H1 (cell line): Measurements from ENCODE around the gene ZNHIT3. TPM values are rescaled to one million over a fixed set of nuclear protein-coding genes. Genes with fewer than 3 reads are reported as not detected.

Source experiments
- CTCF ChIA-PET: fragments of 300-600 bp; sonication (Branson Sonifier 250); formaldehyde crosslinking; loops from one replicate; lab custom pipeline; 2021; ENCODE audit not compliant: partially characterized antibody; lab: Charles Lee
- POLR2A ChIA-PET: fragments of 300-600 bp; sonication (Branson Sonifier 250); formaldehyde crosslinking; loops from one replicate; lab custom pipeline; 2021; ENCODE audit warnings: inconsistent platforms; ENCODE audit not compliant: partially characterized antibody; lab: Charles Lee
- DNase-seq, 2 experiments: peaks; one replicate each; pipeline versions ENCODE4 v3.0.0 to v3.0.0-alpha.2; 2010 to 2022; ENCODE audit warnings: low spot score in 2 of 2, low read depth in 1 of 2, mixed read lengths in 1 of 2
- FAIRE-seq: peaks from 2 replicates; lab custom pipeline; 2011; peaks lifted over from hg19 to GRCh38; lab: Jason Lieb, UNC
- H2AFZ ChIP-seq: 2 replicates; pipeline ENCODE4 v1.8.1; 2012; ENCODE audit warnings: low read length, inconsistent platforms
- H2AK5ac ChIP-seq: 2 replicates; pipeline ENCODE4 v1.6.1; 2013; ENCODE audit warnings: low read depth, low read length
- H2BK120ac ChIP-seq: replicated peaks from 2 replicates; pipeline ENCODE3; 2013; ENCODE audit warnings: low read depth, low read length, inconsistent platforms
- H2BK12ac ChIP-seq: 2 replicates; pipeline ENCODE4 v1.6.1; 2013; ENCODE audit warnings: low read depth, low read length
- H2BK15ac ChIP-seq: 2 replicates; pipeline ENCODE4 v1.6.1; 2013; ENCODE audit warnings: low read length
- H2BK20ac ChIP-seq: 2 replicates; pipeline ENCODE4 v1.6.1; 2013; ENCODE audit warnings: low read length
- H2BK5ac ChIP-seq: 2 replicates; pipeline ENCODE4 v1.6.1; 2013; ENCODE audit warnings: low read depth, low read length
- H3K14ac ChIP-seq: 2 replicates; pipeline ENCODE4 v1.6.1; 2013; ENCODE audit warnings: inconsistent platforms; ENCODE audit not compliant: insufficient read length
- H3K18ac ChIP-seq: 2 replicates; pipeline ENCODE4 v1.6.1; 2013; ENCODE audit warnings: low read length; ENCODE audit errors: extremely low read depth
- H3K23ac ChIP-seq: 2 replicates; pipeline ENCODE4 v1.6.1; 2013; ENCODE audit warnings: inconsistent platforms; ENCODE audit not compliant: insufficient read length
- H3K23me2 ChIP-seq: 2 replicates; pipeline ENCODE4 v1.6.1; 2013; ENCODE audit warnings: low read depth, low read length
- H3K27ac ChIP-seq: 2 replicates; pipeline ENCODE4 v1.6.1; 2011; ENCODE audit warnings: low read depth, low read length, inconsistent platforms
- H3K27me3 ChIP-seq, 4 experiments: replicated peaks in 1 of 4; 1 replicate in 1 of 4; 2 replicates in 3 of 4; pipeline versions ENCODE4 v1.6.1 to v1.8.1; 2011 to 2013; ENCODE audit warnings: low read length in 3 of 4, mild to moderate bottlenecking in 3 of 4, inconsistent platforms in 2 of 4, mixed read lengths in 2 of 4, moderate library complexity in 1 of 4; ENCODE audit not compliant: control insufficient read depth in 3 of 4, insufficient read depth in 3 of 4; ENCODE audit errors: extremely low read depth in 1 of 4
- H3K36me3 ChIP-seq, 4 experiments: 2 replicates each; pipeline versions ENCODE4 v1.6.1 to v1.8.1; 2011 to 2013; ENCODE audit warnings: mild to moderate bottlenecking in 4 of 4, low read length in 3 of 4, moderate library complexity in 2 of 4, control low read depth in 1 of 4, inconsistent platforms in 1 of 4; ENCODE audit not compliant: insufficient read depth in 4 of 4, control insufficient read depth in 2 of 4
- H3K4ac ChIP-seq: replicated peaks from 2 replicates; pipeline ENCODE3; 2013; ENCODE audit warnings: low read length, low read depth, mixed read lengths, inconsistent platforms; ENCODE audit not compliant: insufficient read length
- H3K4me1 ChIP-seq, 4 experiments: replicated peaks in 1 of 4; 1 replicate in 1 of 4; 2 replicates in 3 of 4; pipeline versions ENCODE4 v1.6.1 to v1.8.1; 2011 to 2013; ENCODE audit warnings: low read length in 3 of 4, inconsistent platforms in 2 of 4, mixed read lengths in 1 of 4; ENCODE audit not compliant: insufficient read depth in 4 of 4, control insufficient read depth in 3 of 4
- H3K4me2 ChIP-seq, 2 experiments: 2 replicates each; pipeline versions ENCODE4 v1.6.1 to v1.8.1; 2011 to 2013; ENCODE audit warnings: low read depth in 2 of 2, low read length in 2 of 2, control low read depth in 1 of 2, inconsistent platforms in 1 of 2, mild to moderate bottlenecking in 1 of 2; ENCODE audit not compliant: insufficient read depth in 1 of 2
- H3K4me3 ChIP-seq, 4 experiments: fragments of 200-600, 300-600 bp in 1 of 4; sonication (generic), shearing (Covaris generic), sonication (Bioruptor Twin) in 1 of 4; 2 replicates each; pipeline versions ENCODE4 v1.5.1 to v1.8.1; 2011 to 2016; ENCODE audit warnings: low read length in 4 of 4, low read depth in 3 of 4, control low read depth in 2 of 4, inconsistent platforms in 2 of 4, mild to moderate bottlenecking in 2 of 4, mixed read lengths in 1 of 4, moderate library complexity in 1 of 4; ENCODE audit not compliant: insufficient read depth in 2 of 4; ENCODE audit errors: extremely low read depth in 1 of 4
- H3K56ac ChIP-seq: replicated peaks from 2 replicates; pipeline ENCODE3; 2013; ENCODE audit warnings: low read depth, mild to moderate bottlenecking, mixed read lengths, low read length, inconsistent platforms; ENCODE audit not compliant: insufficient read length
- H3K79me1 ChIP-seq: 2 replicates; pipeline ENCODE4 v1.6.1; 2013; ENCODE audit warnings: low read depth, low read length, control low read depth
- H3K79me2 ChIP-seq, 2 experiments: 2 replicates each; pipeline versions ENCODE4 v1.6.1 to v1.8.1; 2012 to 2013; ENCODE audit warnings: low read length in 2 of 2, mild to moderate bottlenecking in 2 of 2, inconsistent platforms in 1 of 2; ENCODE audit not compliant: insufficient read depth in 2 of 2, control insufficient read depth in 1 of 2
- H3K9ac ChIP-seq, 4 experiments: replicated peaks in 1 of 4; 1 replicate in 1 of 4; 2 replicates in 3 of 4; pipeline versions ENCODE4 v1.6.1 to v1.8.1; 2011 to 2013; ENCODE audit warnings: low read depth in 3 of 4, low read length in 3 of 4, control low read depth in 2 of 4, mild to moderate bottlenecking in 2 of 4, moderate library complexity in 2 of 4, inconsistent platforms in 1 of 4; ENCODE audit errors: extremely low read depth in 1 of 4
- H3K9me3 ChIP-seq, 2 experiments: 2 replicates each; pipeline versions ENCODE4 v1.6.1 to v1.8.1; 2012 to 2013; ENCODE audit warnings: mild to moderate bottlenecking in 2 of 2, moderate library complexity in 2 of 2, control low read depth in 1 of 2, inconsistent platforms in 1 of 2, low read depth in 1 of 2, low read length in 1 of 2, mixed read lengths in 1 of 2; ENCODE audit not compliant: insufficient read depth in 2 of 2
- H4K20me1 ChIP-seq, 2 experiments: replicated peaks in 1 of 2; 2 replicates each; pipeline versions ENCODE3 to v1.8.1; 2011 to 2013; ENCODE audit warnings: inconsistent platforms in 2 of 2, low read length in 2 of 2, mild to moderate bottlenecking in 1 of 2; ENCODE audit not compliant: insufficient read depth in 2 of 2, control insufficient read depth in 1 of 2
- H4K5ac ChIP-seq: 2 replicates; pipeline ENCODE4 v1.6.1; 2013; ENCODE audit warnings: low read length, low read depth, mixed read lengths, inconsistent platforms; ENCODE audit not compliant: insufficient read length
- H4K8ac ChIP-seq: 2 replicates; pipeline ENCODE4 v1.8.0; 2013; ENCODE audit warnings: mild to moderate bottlenecking, moderate library complexity, low read length, inconsistent platforms; ENCODE audit not compliant: insufficient read depth; ENCODE audit errors: extremely low read depth
- H4K91ac ChIP-seq: replicated peaks from 2 replicates; pipeline ENCODE3; 2013; ENCODE audit warnings: low read length, mixed read lengths, inconsistent platforms; ENCODE audit not compliant: insufficient read length
- ASH2L ChIP-seq: fragments of 200-600, 300-600 bp; sonication (generic); IDR thresholded peaks from one replicate; pipeline ENCODE4 v1.7.1; 2017; ENCODE audit warnings: low read length
- GTF2F1 ChIP-seq: IDR thresholded peaks from 2 replicates; pipeline ENCODE4 v1.6.1; 2012; ENCODE audit warnings: low read depth, low read length, improper control_type of control experiment, borderline replicate concordance
- POLR2A ChIP-seq, 2 experiments: IDR thresholded peaks; 1 replicate in 1 of 2; 2 replicates in 1 of 2; pipeline ENCODE4 v1.6.1; 2011; ENCODE audit warnings: low read depth in 2 of 2, low read length in 2 of 2, mild to moderate bottlenecking in 2 of 2; ENCODE audit errors: control extremely low read depth in 1 of 2
- SIN3A ChIP-seq, 2 experiments: IDR thresholded peaks in 1 of 2; conservative IDR thresholded peaks in 1 of 2; 2 replicates each; pipeline ENCODE4 v1.6.1; 2011 to 2012; ENCODE audit warnings: low read length in 2 of 2, improper control_type of control experiment in 1 of 2, low read depth in 1 of 2, mild to moderate bottlenecking in 1 of 2
- TAF1 ChIP-seq: IDR thresholded peaks from 2 replicates; pipeline ENCODE4 v1.6.1; 2011; ENCODE audit warnings: mild to moderate bottlenecking, low read depth, low read length
- TEAD4 ChIP-seq: IDR thresholded peaks from 2 replicates; pipeline ENCODE4 v1.6.1; 2012; ENCODE audit warnings: low read depth, low read length, inconsistent platforms, mixed read lengths
- whole genome bisulfite sequencing, 2 experiments: shearing (Covaris generic) in 1 of 2; methylation state at CpG; one replicate each; pipeline versions ENCODE4 v1.1.6 to v1.1.7; 2013 to 2015; ENCODE audit warnings: low lambda C conversion rate in 2 of 2, mixed read lengths in 2 of 2, inconsistent platforms in 1 of 2, low coverage in 1 of 2, missing lambda C conversion rate in 1 of 2; ENCODE audit not compliant: insufficient replicate concordance in 2 of 2, insufficient coverage in 1 of 2, insufficient read length in 1 of 2; ENCODE audit errors: extremely low coverage in 1 of 2, missing lambda C conversion rate in 1 of 2; 5-methylcytosine and 5-hydroxymethylcytosine counted together
- polyA plus RNA-seq, 7 experiments: library from polyadenylated mRNA; depleted of rRNA in 3 of 7; stranded (reverse) in 5 of 7; unstranded in 2 of 7; fragments of >200 nt in 5 of 7; fragments of 200-250 nt in 2 of 7; gene quantifications; 1 replicate in 5 of 7; 2 replicates in 1 of 7; 4 replicates in 1 of 7; pipeline versions ENCODE4 v1.2.1 to v1.2.3, GENCODE V29; 2011 to 2013; ENCODE audit warnings: missing spikeins in 2 of 7, mixed read lengths in 2 of 7
- total RNA-seq: library from RNA; stranded (reverse); fragmentation: NEBNext Ultra II Directional; extraction: Animal tissue kit (Norgen Biotek cat#: 25700); gene quantifications from 2 replicates; pipeline ENCODE4 v1.2.1, GENCODE V29; 2021

ZNHIT3 gene
- total and polyA plus RNA-seq, 2 of the 8 experiments (the other 6 are each of a cell fraction or from before 2014, with no cell fraction given): 59.1 to 147 TPM

DNA sequence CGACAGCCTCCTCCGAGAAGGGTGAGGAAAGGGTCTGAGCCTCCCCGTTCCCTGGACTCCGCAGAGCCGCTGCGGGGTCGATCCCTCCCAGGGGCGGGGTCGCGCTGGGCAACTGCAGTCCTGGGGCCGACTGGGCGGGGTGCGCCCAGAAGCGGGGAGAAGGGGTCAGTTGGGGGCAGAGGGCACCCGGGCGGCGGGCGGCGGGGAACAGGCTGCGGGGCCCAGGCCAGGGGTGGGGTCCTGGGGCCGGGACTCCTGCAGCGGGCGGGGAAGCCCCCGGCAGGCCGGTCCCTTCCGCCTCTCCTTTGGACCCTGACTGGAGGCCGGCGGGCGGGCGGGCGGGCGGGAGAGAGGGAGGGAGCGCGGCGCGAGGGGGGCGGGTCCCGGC lies 58.6 kb downstream of the ZNHIT3 start:
- TF ChIP-seq TEAD4: no peak
- peak in 1 of 2 experiments; percentile 70; a peak in 1 of 4 replicates for TF ChIP-seq SIN3A (conservative IDR thresholded peaks at IDR 0.05 in 1 of 2, IDR thresholded peaks at IDR 0.05 in 1 of 2; ENCODE audit: low read depth in 1 of 2, low read length in 2 of 2)
- TF ChIP-seq ASH2L: peak; percentile 7
- TF ChIP-seq GTF2F1: no peak
- peak in 1 of 2 experiments; percentile 56; a peak in 1 of 3 replicates for TF ChIP-seq POLR2A (IDR thresholded peaks at IDR 0.05; ENCODE audit: control extremely low read depth in 1 of 2, low read depth in 2 of 2, low read length in 2 of 2)
- TF ChIP-seq TAF1: peak; percentile 49; the same call in 1 of the 2 replicates
- TF ChIP-seq, all 59 proteins: peak for 4
- Histone ChIP-seq H3K79me1 (peaks cover 6% of the 10 kb centered on the region), H2BK12ac (0 out of 2 replicates have a peak overlapping the region, but pooled peaks have one; percentile 75), H3K27ac (peak overlapping the region; percentile 94), H3K18ac (peak overlapping the region; percentile 78; the same call in 1 of the 2 replicates), H3K27me3 (no peaks in the 10 kb centered on the region), H4K8ac (peak overlapping the region; percentile 92), H2BK5ac (peak overlapping the region; percentile 92), H3K23ac (no peak overlapping the region), H3K4me2 (peak overlapping the region; percentile 68 to 93), H3K9me3 (no peaks in the 10 kb centered on the region), H3K4me3 (peak overlapping the region; percentile 73 to 99 (median 93)), H4K20me1 (peaks cover 0 to 3% of the 10 kb centered on the region in 2 experiments), H3K56ac (peak overlapping the region; percentile 51), H4K5ac (peak overlapping the region; percentile 96), H4K91ac (peak overlapping the region; percentile 95), H3K4me1 (peaks cover 0 to 5% (median 1%) of the 10 kb centered on the region in 4 experiments; a peak in 2 of 7 replicates), H2BK20ac (no peak overlapping the region), H2BK15ac (no peak overlapping the region), H3K4ac (no peak overlapping the region), H3K23me2 (peaks cover 12% of the 10 kb centered on the region), H2AK5ac (no peak overlapping the region), H3K14ac (no peak overlapping the region), H3K9ac (peak overlapping the region; percentile 72 to 87 (median 85); a peak in 6 of 7 replicates), H3K79me2 (peaks cover 6 to 48% of the 10 kb centered on the region in 2 experiments; a peak in 3 of 4 replicates), H3K36me3 (no peaks in the 10 kb centered on the region), H2AFZ (peak overlapping the region; percentile 92; the same call in 1 of the 2 replicates), H2BK120ac (no peak overlapping the region)
- DNase-seq (peak in 1 of 2 experiments; percentile 23), FAIRE-seq (no peak)
- ChIA-PET POLR2A (interaction anchor here (0.9 to 4.1 kb wide), 6 partner anchors 10 to 46 kb away, joined by 3 to 101 read pairs (median 5); partner anchors contain the start of genes DHRS11, MYO19 and PIGW), CTCF (interaction anchor here (0.9 kb wide), 1 partner anchor 11 kb away, joined by 3 read pairs; no protein-coding TSS in a partner anchor)
- 2% methylated on average over 10 of the region's 38 CpGs; no CpG with 5 or more reads in 1 of the 2 experiments for WGBS, 2 experiments
